HG02571 (cell line): ENCODE data around the gene TMCC3.

Experiments used
- ATAC-seq: cut with Tn5 transposase; IDR thresholded peaks from one replicate; pipeline ENCODE4 v1.9.1; 2021; ENCODE audit warnings: mild to moderate bottlenecking, moderate library complexity; ENCODE audit not compliant: unreplicated experiment

TMCC3 gene

GRCh38 chr12:94536040-94536965 is 114.1 kb downstream of the TMCC3 start:
- no peak for ATAC-seq

GRCh38 chr12:94535510-94535921 is 114.8 kb downstream of the TMCC3 start:
- ATAC-seq, result no peak

GRCh38 chr12:94534774-94535509 is 115.4 kb downstream of the TMCC3 start:
- ATAC-seq, result no peak

- no peak for ATAC-seq
These were observed 116.1 kb downstream of the TMCC3 start for GRCh38 chr12:94534278-94534677.

GRCh38 chr12:94532490-94533422 is 117.6 kb downstream of the TMCC3 start:
- no peak for ATAC-seq

GRCh38 chr12:94531196-94531720 is 119.1 kb downstream of the TMCC3 start:
- ATAC-seq, result no peak

GRCh38 chr12:94525951-94526350 is 124.4 kb downstream of the TMCC3 start:
- ATAC-seq, result no peak
